ENCODE results near the gene LRP10. TPM values are rescaled to one million over a fixed set of nuclear protein-coding genes. Genes with fewer than 3 reads are reported as not detected.
"Not testable (repeated sequence)": the region's sequence is repeated elsewhere in the genome, so short reads cannot be mapped to it uniquely, and the experiment has no call there.

Gene LRP10
- polyA plus RNA-seq, 1 donor: 36.5 TPM

DNA sequence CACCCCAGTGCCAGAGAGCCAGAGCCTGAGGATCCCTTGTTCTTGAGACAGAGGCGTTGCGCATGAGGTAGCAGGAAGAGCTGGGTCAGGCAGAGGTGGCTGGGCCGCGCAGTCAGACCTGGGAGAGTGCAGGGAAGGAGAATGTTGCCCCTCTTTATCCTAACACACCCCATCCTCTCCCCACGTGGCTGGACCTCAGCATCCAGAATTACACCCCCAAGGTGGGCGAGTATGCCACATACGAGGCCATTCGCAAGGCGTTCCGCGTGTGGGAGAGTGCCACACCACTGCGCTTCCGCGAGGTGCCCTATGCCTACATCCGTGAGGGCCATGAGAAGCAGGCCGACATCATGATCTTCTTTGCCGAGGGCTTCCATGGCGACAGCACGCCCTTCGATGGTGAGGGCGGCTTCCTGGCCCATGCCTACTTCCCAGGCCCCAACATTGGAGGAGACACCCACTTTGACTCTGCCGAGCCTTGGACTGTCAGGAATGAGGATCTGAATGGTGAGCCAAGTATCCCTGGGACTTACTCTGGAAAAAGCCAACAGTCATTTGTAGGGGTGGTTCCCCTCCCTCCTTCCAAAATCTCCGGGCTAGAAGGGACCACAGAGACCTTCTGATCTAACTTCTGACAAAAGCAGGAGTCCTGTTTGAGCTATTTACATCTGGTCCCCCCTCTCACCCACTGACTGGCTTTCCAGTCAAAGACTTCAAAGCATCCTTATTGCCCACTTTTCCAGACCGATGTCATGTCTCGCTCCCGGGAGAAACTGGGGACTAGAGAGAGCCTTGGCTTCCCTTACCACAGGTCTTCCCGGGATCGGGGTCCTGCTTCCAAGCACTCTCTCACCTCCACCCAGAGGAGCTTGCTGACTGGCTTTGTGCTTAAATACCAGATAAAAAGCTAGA, 29.1 kb upstream of the LRP10 start:
- no peak for DNase-seq (ENCODE audit: low read depth)

- no peak for DNase-seq (ENCODE audit: low read depth)
Observed at GRCh38 chr14:22843123-22843925, 28.2 kb upstream of the LRP10 start.

- DNase-seq (ENCODE audit: low read depth): no peak
Observed at GRCh38 chr14:22844221-22845102, 27.1 kb upstream of the LRP10 start.

- no peak for DNase-seq (ENCODE audit: low read depth)
Observed at GRCh38 chr14:22845103-22845394, 26.5 kb upstream of the LRP10 start.

- no peak for DNase-seq (ENCODE audit: low read depth)
Observed at GRCh38 chr14:22845821-22846625, 25.5 kb upstream of the LRP10 start.

GRCh38 chr14:22846811-22847307, 24.7 kb upstream of the LRP10 start:
- DNase-seq (ENCODE audit: low read depth): no peak

DNA sequence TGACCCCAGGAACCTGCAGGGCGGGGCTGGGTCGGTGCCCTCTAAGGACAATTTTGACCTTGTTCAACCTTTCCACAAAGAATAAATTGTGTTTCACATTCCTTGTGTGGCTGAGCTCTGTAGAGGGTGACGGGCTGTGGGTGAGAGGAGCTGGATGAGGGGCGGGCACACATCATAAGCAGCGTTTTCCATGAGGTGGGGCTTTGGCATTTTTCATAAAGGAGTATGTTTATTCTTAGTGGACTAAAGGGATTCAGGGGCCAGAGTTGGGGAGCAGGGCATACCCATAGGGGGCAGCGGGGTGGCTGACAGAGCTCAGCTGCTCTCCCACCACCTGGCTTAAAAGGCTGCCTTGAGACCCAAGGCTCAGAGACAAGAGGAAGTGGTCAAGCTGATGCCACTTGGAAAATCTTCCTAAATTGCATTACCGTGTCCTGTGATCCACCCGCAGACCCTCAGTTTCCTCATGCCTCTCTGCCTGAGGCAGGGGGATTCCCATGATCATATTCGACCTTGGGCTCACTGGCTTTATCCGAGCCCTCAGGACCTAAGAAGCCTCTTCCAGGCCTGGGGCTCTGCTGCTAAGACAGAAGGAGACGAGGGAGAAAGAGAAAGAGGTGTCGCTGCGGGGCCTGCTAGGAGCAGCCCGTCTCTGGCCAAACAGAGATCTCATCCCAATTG, 23.7 kb upstream of the LRP10 start:
- DNase-seq (ENCODE audit: low read depth): no peak

- peak; percentile 90 for DNase-seq (ENCODE audit: low read depth)
Observed at GRCh38 chr14:22848351-22849164, 23.0 kb upstream of the LRP10 start.

DNA sequence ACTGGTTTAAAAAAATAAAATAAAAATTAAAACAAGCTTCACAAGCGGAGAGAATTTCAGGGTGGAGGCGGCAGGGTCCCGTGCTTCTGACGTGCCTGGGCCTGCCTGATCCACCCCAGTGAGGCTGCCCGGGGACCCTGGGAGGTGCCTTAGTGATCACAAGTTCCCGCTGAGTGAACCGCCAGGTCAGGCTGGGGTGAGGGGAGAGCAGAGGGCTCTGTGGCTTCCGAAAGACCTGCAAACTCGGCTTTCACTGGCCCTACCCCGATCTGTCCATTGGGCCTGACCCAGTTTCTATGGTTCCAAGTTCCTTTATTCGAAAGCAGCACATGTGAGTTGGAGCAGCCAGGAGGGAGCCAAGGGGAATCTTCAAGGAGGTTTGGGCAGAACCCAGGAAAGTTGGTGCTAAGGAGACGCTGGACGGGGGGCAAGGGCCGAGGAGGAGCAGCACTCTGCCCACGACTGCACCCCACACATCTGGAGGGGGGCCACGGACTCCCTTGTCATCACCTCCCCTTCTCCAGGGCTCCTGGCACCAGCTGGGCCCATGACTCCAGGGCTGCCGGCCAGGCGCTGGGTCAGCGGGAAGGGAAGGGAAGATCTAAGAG, 22.2 kb upstream of the LRP10 start:
- peak; percentile 66 for DNase-seq (ENCODE audit: low read depth)

DNA sequence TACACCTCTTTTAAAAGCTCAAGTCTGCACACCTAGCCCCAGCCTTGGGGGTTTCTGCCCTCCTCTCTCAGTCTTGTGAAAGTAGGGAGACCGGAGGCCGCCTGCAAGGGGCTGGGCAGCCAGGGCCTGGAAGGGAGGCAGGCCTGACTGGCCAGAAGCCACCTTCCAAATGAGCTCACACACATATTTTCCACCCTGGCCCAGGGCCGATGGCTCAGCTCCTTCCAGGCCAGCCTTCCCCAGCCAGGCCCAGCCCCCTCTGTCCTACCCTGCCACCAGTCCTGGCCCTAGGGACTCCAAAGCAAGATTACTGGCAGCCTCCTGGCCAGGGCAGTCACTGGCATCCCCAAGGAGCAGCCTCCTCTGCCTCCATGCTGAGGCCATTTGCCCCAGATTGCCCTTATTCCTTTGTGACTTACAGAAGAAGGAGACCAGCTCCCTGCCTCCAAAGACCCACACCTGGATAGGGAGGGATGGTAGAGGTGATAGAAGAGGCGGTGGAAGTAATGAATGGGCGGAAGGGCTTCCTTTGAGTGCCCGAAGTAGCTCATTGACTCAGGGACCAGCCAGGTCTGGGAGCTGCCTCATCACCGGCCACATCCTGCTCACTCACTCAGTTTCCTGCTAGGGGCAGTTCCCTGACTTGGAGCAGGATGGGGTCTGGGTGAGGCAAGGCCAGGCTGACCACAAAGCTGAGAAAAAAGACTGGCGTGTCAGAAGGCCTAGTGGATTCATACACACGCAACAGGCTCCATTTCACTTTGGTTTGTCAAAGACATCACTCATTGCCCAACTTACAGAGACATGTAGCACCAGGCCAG, 20.4 kb upstream of the LRP10 start:
- peak; percentile 77 for DNase-seq (ENCODE audit: low read depth)

DNA sequence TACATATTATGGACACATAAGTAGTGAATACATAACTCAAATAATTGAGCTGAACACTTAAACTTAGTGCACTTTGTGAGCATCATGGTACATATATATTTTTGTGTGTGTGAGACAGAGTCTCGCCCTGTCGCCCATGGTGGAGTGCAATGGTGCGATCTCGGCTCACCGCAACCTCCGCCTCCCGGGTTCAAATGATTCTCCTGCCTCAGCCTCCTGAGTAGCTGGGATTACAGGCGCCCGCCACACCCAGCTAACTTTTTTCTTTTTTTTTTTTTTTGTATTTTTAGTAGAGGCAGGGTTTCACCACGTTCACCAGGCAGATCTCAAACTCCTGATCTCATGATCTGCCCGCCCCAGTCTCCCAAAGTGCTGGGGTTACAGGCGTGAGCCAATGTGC, 19.4 kb upstream of the LRP10 start:
- not testable (repeated sequence) for DNase-seq (ENCODE audit: low read depth)

GRCh38 chr14:22852599-22852939, 19.0 kb upstream of the LRP10 start:
- DNase-seq (ENCODE audit: low read depth): no peak

- no peak for DNase-seq (ENCODE audit: low read depth)
Observed at GRCh38 chr14:22852940-22853767, 18.4 kb upstream of the LRP10 start.

DNA sequence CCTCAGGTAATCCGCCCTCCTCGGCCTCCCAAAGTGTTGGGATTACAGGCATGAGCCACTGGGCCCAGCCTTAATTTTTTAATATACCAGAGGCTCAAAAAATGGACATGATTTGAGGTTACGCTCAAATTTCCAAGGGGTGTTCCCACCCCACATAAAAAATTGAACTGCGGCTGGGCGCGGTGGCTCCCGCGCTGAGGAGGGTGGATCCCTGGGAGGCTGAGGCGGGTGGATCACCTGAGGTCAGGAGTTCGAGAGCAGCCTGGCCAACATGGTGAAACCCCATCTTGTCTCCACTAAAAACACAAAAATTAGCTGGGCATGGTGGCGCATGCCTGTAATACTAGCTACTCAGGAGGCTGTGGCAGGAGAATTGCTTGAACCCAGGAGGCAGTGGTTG, 17.2 kb upstream of the LRP10 start:
- DNase-seq (ENCODE audit: low read depth): not testable (repeated sequence)

DNA sequence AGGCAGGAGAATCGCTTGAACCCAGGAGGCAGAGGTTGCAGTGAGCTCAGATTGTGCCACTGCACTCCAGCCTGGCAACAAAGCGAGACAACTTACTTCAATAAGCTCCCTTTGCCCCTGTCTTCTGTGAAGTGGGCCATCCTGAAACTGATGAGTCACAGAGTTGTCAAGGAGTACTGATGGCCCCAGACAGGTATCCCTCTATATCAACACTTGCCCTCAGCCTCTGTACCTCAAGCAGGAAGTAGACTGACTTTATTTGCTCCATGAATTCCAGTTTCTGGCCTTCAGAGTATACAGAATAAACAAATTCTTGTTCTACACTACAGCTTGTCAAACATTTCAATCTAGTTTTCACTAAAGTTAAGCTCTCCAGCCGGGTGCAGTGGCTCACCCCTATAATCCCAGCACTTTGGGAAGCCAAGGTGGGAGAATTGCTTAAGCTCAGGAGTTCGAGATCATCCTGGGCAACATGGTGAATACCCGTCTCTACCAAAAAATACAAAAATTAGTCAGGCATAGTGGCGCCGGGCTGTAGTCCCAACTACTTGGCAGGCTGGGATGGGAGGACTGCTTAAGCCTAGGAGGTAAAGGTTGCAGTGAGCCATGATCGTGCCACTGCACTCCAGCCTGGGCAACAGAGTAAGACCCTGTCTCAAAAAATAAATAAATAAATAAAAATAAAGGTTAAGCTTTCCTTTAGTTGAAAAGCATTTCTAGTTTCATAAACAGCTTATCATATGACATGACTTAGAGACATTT, 16.4 kb upstream of the LRP10 start:
- no peak for DNase-seq (ENCODE audit: low read depth)

- no peak for DNase-seq (ENCODE audit: low read depth)
Observed at GRCh38 chr14:22856428-22856827, 15.1 kb upstream of the LRP10 start.

DNA sequence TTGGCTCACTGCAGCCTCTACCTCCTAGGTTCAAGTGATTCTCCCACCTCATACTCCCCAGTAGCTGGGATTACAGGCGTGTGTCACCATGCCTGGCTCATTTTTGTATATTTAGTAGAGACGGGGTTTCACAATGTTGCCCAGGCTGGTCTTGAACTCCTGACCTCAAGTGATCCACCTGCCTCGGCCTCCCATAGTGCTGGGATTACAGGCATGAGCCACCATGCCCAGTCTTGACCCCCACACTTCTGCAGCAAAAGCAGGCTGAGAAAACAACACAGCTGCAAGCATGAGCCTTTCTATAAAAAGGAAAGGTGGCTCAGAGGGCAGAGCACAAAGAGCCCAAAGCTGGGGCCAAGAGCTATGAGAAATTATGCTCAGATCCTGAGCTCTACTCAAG, 11.2 kb upstream of the LRP10 start:
- DNase-seq (ENCODE audit: low read depth): not testable (repeated sequence)
